Coronary artery (tissue), 2 donors: ENCODE results near the gene VIM.

Source experiments
- DNase-seq: peaks from one replicate; pipeline ENCODE4 v3.0.0-alpha.2; 2017; ENCODE audit warnings: low spot score
- H3K27ac ChIP-seq, 2 donors: fragments of 200-600 bp; sonication (generic); one replicate each; pipeline ENCODE4 v1.5.1; 2016 to 2019
- H3K4me3 ChIP-seq: fragments of 200-600 bp; sonication (generic); 2 replicates; pipeline ENCODE4 v1.5.1; 2016; ENCODE audit warnings: mild to moderate bottlenecking, moderate library complexity
- CTCF ChIP-seq: fragments of 200-600 bp; sonication (generic); IDR thresholded peaks from one replicate; pipeline ENCODE4 v1.5.1; 2019; ENCODE audit warnings: antibody characterized with exemption

The VIM gene

GRCh38 chr10:17200912-17201793, 26.9 kb upstream of the VIM start, which contains the start of gene TRDMT1:
TSS of gene TRDMT1 (minus strand) at chr10:17201672. CDS start at chr10:17201634, 38 bp downstream.
- peak; percentile 94 for DNase-seq
- H3K4me3 ChIP-seq, result peak within 1 kb of the TSS; percentile 84
- TF ChIP-seq CTCF, result no peak
- peak within 1 kb of the TSS; percentile 97 for H3K27ac ChIP-seq

GRCh38 chr10:17201794-17202116, 26.3 kb upstream of the VIM start:
- Histone ChIP-seq H3K27ac (peak overlapping the region; percentile 97), H3K4me3 (peak overlapping the region; percentile 84)
- no peak for TF ChIP-seq CTCF
- no peak for DNase-seq

GRCh38 chr10:17202506-17202905, 25.5 kb upstream of the VIM start:
- DNase-seq, result no peak

GRCh38 chr10:17202999-17203398, 25.0 kb upstream of the VIM start:
- no peak for TF ChIP-seq CTCF
- Histone ChIP-seq H3K4me3 (no peak overlapping the region), H3K27ac (no peak overlapping the region)
- DNase-seq, result no peak

More at GRCh38 chr10:17202506-17202905, 25.5 kb upstream of the VIM start:
- Histone ChIP-seq H3K4me3 (no peak overlapping the region), H3K27ac (peak overlapping the region; percentile 97)
- TF ChIP-seq CTCF, result no peak

GRCh38 chr10:17203416-17203815, 24.6 kb upstream of the VIM start:
- DNase-seq, result no peak
- H3K27ac ChIP-seq, result no peak overlapping the region
- TF ChIP-seq CTCF, result no peak
- H3K4me3 ChIP-seq, result no peak overlapping the region

- no peak for TF ChIP-seq CTCF
- Histone ChIP-seq H3K27ac (peak overlapping the region in 1 of 2 donors; percentile 61), H3K4me3 (no peak overlapping the region)
- no peak for DNase-seq
Measured at GRCh38 chr10:17206210-17206709, 21.8 kb upstream of the VIM start.

- peak overlapping the region in 1 of 2 donors; percentile 28 for H3K27ac ChIP-seq
- H3K4me3 ChIP-seq, result no peak overlapping the region
- no peak for DNase-seq
- TF ChIP-seq CTCF, result no peak
Measured at GRCh38 chr10:17208476-17208875, 19.6 kb upstream of the VIM start.
